Measurements from ENCODE around the gene PARP6. TPM values are rescaled to one million over a fixed set of nuclear protein-coding genes. Genes with fewer than 3 reads are reported as not detected.

PARP6 gene
- total and polyA plus RNA-seq, 9 of the 15 experiments (the other 6 are each of a cell fraction or from before 2014, with no cell fraction given) = 14.8 to 83.2 (median 28.3) TPM

- TF ChIP-seq GTF3C2 (IDR thresholded peaks at IDR 0.05; ENCODE audit: borderline replicate concordance, extremely low read depth, insufficient read length) (no peak), ZBTB17 (CRISPR knock-in tag; IDR thresholded peaks at IDR 0.05) (no peak), ZBTB9 (CRISPR knock-in tag; IDR thresholded peaks at IDR 0.05) (no peak), ZNF134 (CRISPR knock-in tag; conservative IDR thresholded peaks at IDR 0.05) (no peak), NCOA1 (IDR thresholded peaks at IDR 0.05; ENCODE audit: low read depth) (peak; percentile 63; the same call in 1 of the 2 replicates), FOXA1 (IDR thresholded peaks at IDR 0.05; ENCODE audit: borderline replicate concordance) (no peak), ZFPM2 (CRISPR knock-in tag; IDR thresholded peaks at IDR 0.05) (no peak), CREM (IDR thresholded peaks at IDR 0.05; ENCODE audit: low read depth) (0 out of 2 replicates have a peak, but pooled peaks have one; percentile 35), SOX6 (IDR thresholded peaks at IDR 0.05) (no peak), ETV1 (tag; conservative IDR thresholded peaks at IDR 0.05; ENCODE audit: low read depth) (no peak), ZNF778 (CRISPR knock-in tag; IDR thresholded peaks at IDR 0.05) (no peak), RBM39 (optimal IDR thresholded peaks at IDR 0.05; ENCODE audit: low read depth, low read length) (no peak), CBX3 (IDR thresholded peaks at IDR 0.05; ENCODE audit: borderline replicate concordance in 1 of 2, low read length in 2 of 2) (0 out of 3 replicates have a peak, but pooled peaks of 1 of the 2 experiments have one; percentile 53), GABPB2 (CRISPR knock-in tag; conservative IDR thresholded peaks at IDR 0.05) (no peak), ADNP (tag; IDR thresholded peaks at IDR 0.05) (no peak), ZFP36 (IDR thresholded peaks at IDR 0.05; ENCODE audit: low read depth, low read length, partially characterized antibody) (no peak), ZNF184 (CRISPR knock-in tag; IDR thresholded peaks at IDR 0.05) (no peak), CHD4 (IDR thresholded peaks at IDR 0.05; ENCODE audit: insufficient read depth, insufficient replicate concordance, low read depth, low read length, poor library complexity, severe bottlenecking) (no peak), HOMEZ (CRISPR knock-in tag; IDR thresholded peaks at IDR 0.05) (no peak), RBM22 (IDR thresholded peaks at IDR 0.05; ENCODE audit: low read depth, low read length, poor library complexity, severe bottlenecking) (no peak), NFE2L1 (tag; IDR thresholded peaks at IDR 0.05; ENCODE audit: borderline replicate concordance, low read depth) (no peak), PML (IDR thresholded peaks at IDR 0.05; ENCODE audit: low read length) (no peak), CBX8 (IDR thresholded peaks at IDR 0.05; ENCODE audit: borderline replicate concordance, extremely low read depth, low read depth, low read length, poor library complexity, severe bottlenecking) (no peak)
Observed at GRCh38 chr15:72319360-72319984, 47.1 kb upstream of the PARP6 start (continued).
